ENCODE results near the gene TOM1L2. TPM values are rescaled to one million over a fixed set of nuclear protein-coding genes. Genes with fewer than 3 reads are reported as not detected.

TOM1L2 gene
- total RNA-seq, 1 experiment from 2014 or later = 6.4 TPM

DNA sequence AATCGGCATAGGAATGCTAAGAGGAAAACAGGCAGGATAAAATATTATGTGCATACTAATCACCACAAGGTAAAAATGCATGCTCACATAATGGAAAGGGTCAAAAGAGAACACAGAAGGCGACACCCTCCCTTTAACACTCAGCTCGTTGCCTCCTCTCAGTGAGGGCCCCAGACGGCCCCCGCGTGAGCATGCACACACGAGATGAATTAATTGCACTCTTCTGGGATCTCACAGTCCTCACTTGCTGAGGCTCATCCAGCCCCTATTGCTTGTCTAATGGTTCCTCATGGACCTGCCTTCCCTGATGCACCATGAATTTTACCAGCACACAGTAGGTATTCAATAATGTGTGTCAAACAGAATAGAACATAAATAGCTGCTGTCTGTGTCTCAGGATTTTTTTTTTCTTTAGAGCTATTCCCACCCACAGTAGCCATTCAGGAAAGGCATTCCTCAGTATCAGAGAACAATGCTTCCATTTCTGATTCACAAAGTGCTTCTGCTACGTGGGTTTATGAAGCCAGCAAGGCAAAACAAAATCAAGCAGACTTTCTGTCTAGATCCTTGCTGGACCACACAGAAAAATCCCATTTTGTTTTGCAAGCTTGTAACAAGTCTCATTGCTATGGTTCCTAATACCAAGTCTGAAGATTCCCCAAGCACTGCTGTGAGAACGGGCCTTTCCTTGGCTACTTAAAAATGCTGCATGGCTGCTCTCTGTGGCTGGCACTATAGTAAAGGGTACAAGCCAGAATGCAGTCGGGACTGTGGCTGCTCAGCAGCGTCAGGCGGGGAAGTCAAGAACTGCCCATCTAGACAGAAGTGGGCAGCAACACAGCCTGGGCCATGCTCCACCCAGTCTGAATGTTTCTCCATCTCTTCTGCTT is 43.6 kb downstream of the TOM1L2 start:
- H3K4me1 ChIP-seq (ENCODE audit: low read length) = peaks cover 3% of the 10 kb centered on the region; the same call in 1 of the 2 replicates
- H3K27ac ChIP-seq (ENCODE audit: low read length) = no peak overlapping the region
- no peak overlapping the region for H3K4me3 ChIP-seq (ENCODE audit: low read length)
- H3K9ac ChIP-seq (ENCODE audit: low read length) = no peak overlapping the region
- H3K9me3 ChIP-seq (ENCODE audit: low read length) = no peaks in the 10 kb centered on the region
- H2AFZ ChIP-seq (ENCODE audit: low read length) = no peak overlapping the region
- no peak for DNase-seq
- H4K20me1 ChIP-seq (ENCODE audit: insufficient read depth, low read depth, low read length) = no peaks in the 10 kb centered on the region
- no peaks in the 10 kb centered on the region for H3K79me2 ChIP-seq (ENCODE audit: low read length)
- H3K27me3 ChIP-seq (ENCODE audit: low read length) = no peaks in the 10 kb centered on the region
- H3K36me3 ChIP-seq (ENCODE audit: insufficient read depth, low read length) = no peaks in the 10 kb centered on the region
- no peak overlapping the region for H3K4me2 ChIP-seq (ENCODE audit: low read depth, low read length, poor library complexity, severe bottlenecking)
- H3K9me2 ChIP-seq (replicated peaks; ENCODE audit: insufficient read depth, low read length) = no peaks in the 10 kb centered on the region

- DNase-seq = no peak
- H3K4me3 ChIP-seq (ENCODE audit: low read length) = no peak overlapping the region
- no peak overlapping the region for H3K27ac ChIP-seq (ENCODE audit: low read length)
- no peaks in the 10 kb centered on the region for H3K79me2 ChIP-seq (ENCODE audit: low read length)
- H3K4me2 ChIP-seq (ENCODE audit: low read depth, low read length, poor library complexity, severe bottlenecking) = no peak overlapping the region
- no peak overlapping the region for H2AFZ ChIP-seq (ENCODE audit: low read length)
- no peaks in the 10 kb centered on the region for H3K27me3 ChIP-seq (ENCODE audit: low read length)
- H3K9ac ChIP-seq (ENCODE audit: low read length) = no peak overlapping the region
- peaks cover 5% of the 10 kb centered on the region; the same call in 1 of the 2 replicates for H4K20me1 ChIP-seq (ENCODE audit: insufficient read depth, low read depth, low read length)
- H3K4me1 ChIP-seq (ENCODE audit: low read length) = peaks cover 3% of the 10 kb centered on the region; the same call in 1 of the 2 replicates
- H3K9me2 ChIP-seq (replicated peaks; ENCODE audit: insufficient read depth, low read length) = no peaks in the 10 kb centered on the region
- no peaks in the 10 kb centered on the region for H3K9me3 ChIP-seq (ENCODE audit: low read length)
- H3K36me3 ChIP-seq (ENCODE audit: insufficient read depth, low read length) = no peaks in the 10 kb centered on the region
These were observed 45.3 kb downstream of the TOM1L2 start for GRCh38 chr17:17926840-17927449.

DNA sequence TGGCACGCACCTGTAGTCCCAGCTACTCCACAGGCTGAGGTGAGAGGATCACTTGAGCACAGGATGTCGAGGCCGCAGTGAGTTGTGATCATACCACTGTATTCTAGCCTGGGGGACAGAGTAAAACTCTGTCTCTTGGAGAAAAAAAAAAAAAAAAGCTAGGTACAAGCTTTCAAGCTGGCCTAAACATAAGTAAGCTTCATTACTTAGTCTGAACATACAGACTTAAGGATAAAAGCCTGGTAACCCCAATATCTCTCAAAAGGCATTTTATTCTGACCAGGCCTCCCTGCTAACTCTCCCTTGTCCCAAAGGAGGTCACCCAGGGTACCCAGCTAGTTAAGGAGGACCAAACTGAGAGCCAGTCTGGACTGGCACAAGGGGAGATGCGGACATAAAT is 46.2 kb downstream of the TOM1L2 start:
- H2AFZ ChIP-seq (ENCODE audit: low read length) = no peak overlapping the region
- no peaks in the 10 kb centered on the region for H3K9me3 ChIP-seq (ENCODE audit: low read length)
- no peaks in the 10 kb centered on the region for H3K9me2 ChIP-seq (replicated peaks; ENCODE audit: insufficient read depth, low read length)
- H3K36me3 ChIP-seq (ENCODE audit: insufficient read depth, low read length) = no peaks in the 10 kb centered on the region
- no peak overlapping the region for H3K4me2 ChIP-seq (ENCODE audit: low read depth, low read length, poor library complexity, severe bottlenecking)
- H3K4me3 ChIP-seq (ENCODE audit: low read length) = no peak overlapping the region
- H3K27me3 ChIP-seq (ENCODE audit: low read length) = no peaks in the 10 kb centered on the region
- peaks cover 5% of the 10 kb centered on the region; the same call in 1 of the 2 replicates for H4K20me1 ChIP-seq (ENCODE audit: insufficient read depth, low read depth, low read length)
- H3K27ac ChIP-seq (ENCODE audit: low read length) = no peak overlapping the region
- H3K4me1 ChIP-seq (ENCODE audit: low read length) = no peaks in the 10 kb centered on the region
- no peak for DNase-seq
- H3K79me2 ChIP-seq (ENCODE audit: low read length) = no peaks in the 10 kb centered on the region
- no peak overlapping the region for H3K9ac ChIP-seq (ENCODE audit: low read length)

GRCh38 chr17:17924857-17925250 is 47.3 kb downstream of the TOM1L2 start:
- H4K20me1 ChIP-seq (ENCODE audit: insufficient read depth, low read depth, low read length) = peaks cover 5% of the 10 kb centered on the region; the same call in 1 of the 2 replicates
- no peaks in the 10 kb centered on the region for H3K9me3 ChIP-seq (ENCODE audit: low read length)
- H3K79me2 ChIP-seq (ENCODE audit: low read length) = no peaks in the 10 kb centered on the region
- H3K27me3 ChIP-seq (ENCODE audit: low read length) = no peaks in the 10 kb centered on the region
- no peak overlapping the region for H3K9ac ChIP-seq (ENCODE audit: low read length)
- H3K36me3 ChIP-seq (ENCODE audit: insufficient read depth, low read length) = no peaks in the 10 kb centered on the region
- H3K4me1 ChIP-seq (ENCODE audit: low read length) = no peaks in the 10 kb centered on the region
- no peak overlapping the region for H2AFZ ChIP-seq (ENCODE audit: low read length)
- H3K4me2 ChIP-seq (ENCODE audit: low read depth, low read length, poor library complexity, severe bottlenecking) = no peak overlapping the region
- no peak overlapping the region for H3K27ac ChIP-seq (ENCODE audit: low read length)
- no peak overlapping the region for H3K4me3 ChIP-seq (ENCODE audit: low read length)
- H3K9me2 ChIP-seq (replicated peaks; ENCODE audit: insufficient read depth, low read length) = no peaks in the 10 kb centered on the region
- no peak for DNase-seq

DNA sequence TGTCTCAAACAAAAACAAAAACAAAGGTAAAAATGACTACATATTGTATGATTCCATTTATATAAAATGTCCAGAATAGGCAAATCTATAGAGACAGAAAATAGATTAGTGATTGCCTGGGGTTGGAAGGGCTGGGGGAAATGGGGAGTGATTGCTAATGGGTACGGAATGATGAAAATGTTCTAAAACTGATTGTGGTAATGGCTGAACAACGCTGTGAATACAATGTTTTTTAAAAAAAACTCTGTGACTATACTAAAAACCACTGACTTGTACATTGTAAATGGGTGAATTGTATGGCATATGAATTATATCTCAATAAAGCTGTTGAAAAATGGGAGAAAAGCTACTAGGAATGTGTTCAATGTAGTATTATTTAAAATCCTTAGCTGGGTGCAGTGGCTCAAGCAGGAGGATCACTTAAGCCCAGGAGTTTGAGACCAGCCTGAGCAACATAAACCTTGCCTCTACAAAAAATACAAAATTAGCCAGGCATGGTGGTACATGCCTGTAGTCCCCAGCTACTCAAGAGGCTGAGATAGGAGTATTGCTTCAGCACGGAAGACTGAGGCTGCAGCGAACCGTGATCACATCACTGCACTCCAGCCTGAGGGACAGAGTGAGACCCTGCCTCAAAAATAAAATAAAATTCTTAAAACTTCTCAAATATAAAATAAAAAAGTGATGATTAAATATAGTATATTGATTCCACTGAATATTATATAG is 47.9 kb downstream of the TOM1L2 start:
- Histone ChIP-seq H3K36me3 (ENCODE audit: insufficient read depth, low read length) (no peaks in the 10 kb centered on the region), H3K9me2 (replicated peaks; ENCODE audit: insufficient read depth, low read length) (no peaks in the 10 kb centered on the region), H2AFZ (ENCODE audit: low read length) (no peak overlapping the region), H4K20me1 (ENCODE audit: insufficient read depth, low read depth, low read length) (peaks cover 5% of the 10 kb centered on the region; the same call in 1 of the 2 replicates), H3K4me3 (ENCODE audit: low read length) (no peak overlapping the region), H3K4me2 (ENCODE audit: low read depth, low read length, poor library complexity, severe bottlenecking) (no peak overlapping the region), H3K27ac (ENCODE audit: low read length) (no peak overlapping the region), H3K4me1 (ENCODE audit: low read length) (no peaks in the 10 kb centered on the region), H3K79me2 (ENCODE audit: low read length) (no peaks in the 10 kb centered on the region), H3K27me3 (ENCODE audit: low read length) (no peaks in the 10 kb centered on the region), H3K9me3 (ENCODE audit: low read length) (no peaks in the 10 kb centered on the region), H3K9ac (ENCODE audit: low read length) (no peak overlapping the region)
- no peak for DNase-seq

- DNase-seq = no peak
- Histone ChIP-seq H3K4me1 (ENCODE audit: low read length) (no peaks in the 10 kb centered on the region), H3K9me3 (ENCODE audit: low read length) (no peaks in the 10 kb centered on the region), H2AFZ (ENCODE audit: low read length) (no peak overlapping the region), H3K4me3 (ENCODE audit: low read length) (no peak overlapping the region), H3K27ac (ENCODE audit: low read length) (no peak overlapping the region), H3K9ac (ENCODE audit: low read length) (no peak overlapping the region), H3K9me2 (replicated peaks; ENCODE audit: insufficient read depth, low read length) (no peaks in the 10 kb centered on the region), H3K79me2 (ENCODE audit: low read length) (no peaks in the 10 kb centered on the region), H3K4me2 (ENCODE audit: low read depth, low read length, poor library complexity, severe bottlenecking) (no peak overlapping the region), H3K36me3 (ENCODE audit: insufficient read depth, low read length) (no peaks in the 10 kb centered on the region), H3K27me3 (ENCODE audit: low read length) (no peaks in the 10 kb centered on the region), H4K20me1 (ENCODE audit: insufficient read depth, low read depth, low read length) (peaks cover 5% of the 10 kb centered on the region; the same call in 1 of the 2 replicates)
These were observed 50.1 kb downstream of the TOM1L2 start for GRCh38 chr17:17922070-17922614.

DNA sequence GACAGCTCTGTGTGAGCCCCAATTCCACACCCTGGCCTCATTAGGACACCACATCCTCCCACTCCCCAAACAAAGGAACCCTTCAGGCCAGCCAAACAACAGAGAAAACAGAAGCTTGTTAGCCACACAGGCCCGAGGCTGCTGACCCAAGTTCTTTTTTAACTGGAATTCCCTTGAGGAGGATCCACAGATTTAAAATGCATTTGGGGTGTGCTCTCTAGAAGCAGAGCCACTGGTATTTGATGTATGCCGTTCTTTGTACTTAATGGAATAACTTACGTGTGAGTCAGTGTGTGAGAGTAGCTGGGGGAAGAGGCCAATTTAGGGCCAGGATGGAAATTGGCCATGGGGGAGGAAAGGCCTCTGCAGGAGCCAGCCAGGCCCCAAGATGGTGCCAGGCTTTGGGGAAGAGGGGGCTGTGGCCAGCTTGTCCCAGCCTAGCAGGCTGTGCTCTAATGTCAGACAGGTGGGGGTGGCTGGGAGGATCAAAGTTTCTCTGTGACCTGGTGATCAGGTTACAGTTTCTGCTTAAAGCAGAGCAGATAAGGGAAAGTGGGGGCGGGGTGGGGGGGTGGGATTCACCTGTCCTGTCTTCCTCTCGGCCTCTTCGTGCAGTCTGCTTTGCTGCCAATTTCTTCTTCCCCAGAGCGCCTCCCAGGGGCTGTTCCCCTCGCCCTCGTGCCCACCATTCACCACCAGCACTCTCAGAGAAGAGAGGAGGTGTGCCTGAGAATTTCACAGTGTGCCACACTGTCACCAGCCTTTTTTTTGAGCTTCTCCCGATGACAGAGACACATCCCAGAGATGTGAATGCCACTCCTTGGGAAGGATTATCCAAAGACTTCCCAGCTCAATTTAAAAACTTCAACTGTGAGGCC is 50.8 kb downstream of the TOM1L2 start:
- DNase-seq = no peak
- peaks cover 5% of the 10 kb centered on the region; the same call in 1 of the 2 replicates for H4K20me1 ChIP-seq (ENCODE audit: insufficient read depth, low read depth, low read length)
- no peaks in the 10 kb centered on the region for H3K4me1 ChIP-seq (ENCODE audit: low read length)
- no peak overlapping the region for H3K27ac ChIP-seq (ENCODE audit: low read length)
- H3K4me2 ChIP-seq (ENCODE audit: low read depth, low read length, poor library complexity, severe bottlenecking) = no peak overlapping the region
- H3K27me3 ChIP-seq (ENCODE audit: low read length) = no peaks in the 10 kb centered on the region
- no peak overlapping the region for H3K4me3 ChIP-seq (ENCODE audit: low read length)
- no peaks in the 10 kb centered on the region for H3K36me3 ChIP-seq (ENCODE audit: insufficient read depth, low read length)
- H3K79me2 ChIP-seq (ENCODE audit: low read length) = no peaks in the 10 kb centered on the region
- H3K9me2 ChIP-seq (replicated peaks; ENCODE audit: insufficient read depth, low read length) = no peaks in the 10 kb centered on the region
- H3K9ac ChIP-seq (ENCODE audit: low read length) = no peak overlapping the region
- H3K9me3 ChIP-seq (ENCODE audit: low read length) = no peaks in the 10 kb centered on the region
- no peak overlapping the region for H2AFZ ChIP-seq (ENCODE audit: low read length)
